Measurements from ENCODE around the gene FOXQ1. TPM values are rescaled to one million over a fixed set of nuclear protein-coding genes. Genes with fewer than 3 reads are reported as not detected.
"Not testable (repeated sequence)": the region's sequence is repeated elsewhere in the genome, so short reads cannot be mapped to it uniquely, and the experiment has no call there.

FOXQ1 gene
- total and polyA plus RNA-seq, 4 experiments from 2014 or later = not detected

- peaks cover 7 to 55% (median 51%) of the 10 kb centered on the region in 8 donors for H3K9me3 Mint-ChIP-seq
- ChIA-PET POLR2A (ENCODE audit: partially characterized antibody) (no interaction called here), CTCF (ENCODE audit: partially characterized antibody) (no interaction called here)
- H3K4me1 Mint-ChIP-seq = no peaks in the 10 kb centered on the region
- H3K27ac ChIP-seq (ENCODE audit: low read depth, low read length) = no peak overlapping the region
- no peak for DNase-seq
- H3K27me3 Mint-ChIP-seq = peaks cover 28% of the 10 kb centered on the region in 2 donors
- peaks cover 1 to 3% of the 10 kb centered on the region in 2 donors for H3K36me3 Mint-ChIP-seq
- H3K4me3 Mint-ChIP-seq = no peak overlapping the region
- H3K4me1 ChIP-seq (ENCODE audit: insufficient read depth, low read length) = no peaks in the 10 kb centered on the region
- peaks cover 8% of the 10 kb centered on the region for H3K27me3 ChIP-seq (ENCODE audit: insufficient read depth, low read length)
- H3K36me3 ChIP-seq (ENCODE audit: insufficient read depth, low read length) = no peaks in the 10 kb centered on the region
- no peak overlapping the region for H3K4me3 ChIP-seq (ENCODE audit: low read length in 2 of 2)
- peaks cover 0 to 5% of the 10 kb centered on the region in 2 donors for H3K9me3 ChIP-seq (ENCODE audit: control insufficient read depth in 1 of 2, low read length in 2 of 2)
- no peak overlapping the region for H3K27ac Mint-ChIP-seq
- intact Hi-C loops (cut with micrococcal nuclease) = no loop called here
Measured at GRCh38 chr6:1348675-1349074, 36.8 kb downstream of the FOXQ1 start.

- Histone ChIP-seq H3K4me1 (ENCODE audit: insufficient read depth, low read length) (no peaks in the 10 kb centered on the region), H3K9me3 (ENCODE audit: control insufficient read depth in 1 of 2, low read length in 2 of 2) (peaks cover 0 to 5% of the 10 kb centered on the region in 2 donors), H3K27me3 (ENCODE audit: insufficient read depth, low read length) (peaks cover 8% of the 10 kb centered on the region), H3K27ac (ENCODE audit: low read depth, low read length) (no peak overlapping the region), H3K36me3 (ENCODE audit: insufficient read depth, low read length) (no peaks in the 10 kb centered on the region), H3K4me3 (ENCODE audit: low read length in 2 of 2) (no peak overlapping the region)
- POLR2A ChIA-PET (ENCODE audit: partially characterized antibody) = no interaction called here
- H3K4me3 Mint-ChIP-seq = no peak overlapping the region
- H3K4me1 Mint-ChIP-seq = no peaks in the 10 kb centered on the region
- H3K36me3 Mint-ChIP-seq = peaks cover 1 to 3% of the 10 kb centered on the region in 2 donors
- CTCF ChIA-PET (ENCODE audit: partially characterized antibody) = no interaction called here
- no peak for DNase-seq
- H3K27me3 Mint-ChIP-seq = peaks cover 25 to 32% of the 10 kb centered on the region in 2 donors
- intact Hi-C loops (cut with micrococcal nuclease) = no loop called here
- peaks cover 3 to 48% (median 43%) of the 10 kb centered on the region in 8 donors for H3K9me3 Mint-ChIP-seq
- no peak overlapping the region for H3K27ac Mint-ChIP-seq
Measured at GRCh38 chr6:1349655-1350054, 37.8 kb downstream of the FOXQ1 start.

GRCh38 chr6:1351381-1352008 is 39.6 kb downstream of the FOXQ1 start:
- Histone ChIP-seq H3K4me3 (ENCODE audit: low read length in 2 of 2) (no peak overlapping the region), H3K27ac (ENCODE audit: low read depth, low read length) (no peak overlapping the region), H3K4me1 (ENCODE audit: insufficient read depth, low read length) (no peaks in the 10 kb centered on the region), H3K9me3 (ENCODE audit: control insufficient read depth in 1 of 2, low read length in 2 of 2) (peaks cover 0 to 5% of the 10 kb centered on the region in 2 donors), H3K36me3 (ENCODE audit: insufficient read depth, low read length) (no peaks in the 10 kb centered on the region), H3K27me3 (ENCODE audit: insufficient read depth, low read length) (peaks cover 5% of the 10 kb centered on the region)
- intact Hi-C loops (cut with micrococcal nuclease) = no loop called here
- Mint-ChIP-seq H3K4me1 (no peaks in the 10 kb centered on the region), H3K27me3 (peaks cover 20 to 28% of the 10 kb centered on the region in 2 donors), H3K4me3 (no peak overlapping the region), H3K9me3 (peaks cover 3 to 43% (median 37%) of the 10 kb centered on the region in 8 donors), H3K27ac (no peak overlapping the region), H3K36me3 (peaks cover 1 to 3% of the 10 kb centered on the region in 2 donors)
- no peak for DNase-seq
- CTCF ChIA-PET (ENCODE audit: partially characterized antibody) = no interaction called here
- POLR2A ChIA-PET (ENCODE audit: partially characterized antibody) = no interaction called here

- H3K4me3 ChIP-seq (ENCODE audit: low read length in 2 of 2); H3K27ac Mint-ChIP-seq; H3K27ac ChIP-seq (ENCODE audit: low read depth, low read length); H3K4me3 Mint-ChIP-seq; DNase-seq; H3K27me3 ChIP-seq (ENCODE audit: insufficient read depth, low read length); intact Hi-C loops (cut with micrococcal nuclease); H3K36me3 Mint-ChIP-seq; H3K36me3 ChIP-seq (ENCODE audit: insufficient read depth, low read length); H3K4me1 ChIP-seq (ENCODE audit: insufficient read depth, low read length); H3K4me1 Mint-ChIP-seq; H3K9me3 ChIP-seq (ENCODE audit: control insufficient read depth in 1 of 2, low read length in 2 of 2); POLR2A ChIA-PET (ENCODE audit: partially characterized antibody): not testable (repeated sequence)
- CTCF ChIA-PET (ENCODE audit: partially characterized antibody) = interaction anchor here (1.1 kb wide), 1 partner anchor 42 kb away, joined by 3 read pairs; no protein-coding TSS in a partner anchor
- Mint-ChIP-seq H3K27me3 (peaks cover 15 to 30% of the 10 kb centered on the region in 2 donors), H3K9me3 (peaks cover 3 to 34% (median 31%) of the 10 kb centered on the region in 8 donors)
Measured at GRCh38 chr6:1355068-1355467, 43.2 kb downstream of the FOXQ1 start.

GRCh38 chr6:1361717-1362116 is 49.8 kb downstream of the FOXQ1 start:
- intact Hi-C loops (cut with micrococcal nuclease); H3K27ac ChIP-seq (ENCODE audit: low read depth, low read length); POLR2A ChIA-PET (ENCODE audit: partially characterized antibody); H3K4me3 Mint-ChIP-seq; H3K9me3 Mint-ChIP-seq; H3K36me3 Mint-ChIP-seq; H3K9me3 ChIP-seq (ENCODE audit: control insufficient read depth in 1 of 2, low read length in 2 of 2); DNase-seq; H3K4me1 ChIP-seq (ENCODE audit: insufficient read depth, low read length); CTCF ChIA-PET (ENCODE audit: partially characterized antibody); H3K27me3 ChIP-seq (ENCODE audit: insufficient read depth, low read length); H3K36me3 ChIP-seq (ENCODE audit: insufficient read depth, low read length); H3K4me3 ChIP-seq (ENCODE audit: low read length in 2 of 2); H3K4me1 Mint-ChIP-seq; H3K27ac Mint-ChIP-seq: not testable (repeated sequence)
- peaks cover 25 to 37% of the 10 kb centered on the region in 2 donors for H3K27me3 Mint-ChIP-seq

GRCh38 chr6:1362643-1363042 is 50.7 kb downstream of the FOXQ1 start:
- H3K36me3 ChIP-seq (ENCODE audit: insufficient read depth, low read length) = no peaks in the 10 kb centered on the region
- no peak overlapping the region for H3K4me3 Mint-ChIP-seq
- intact Hi-C loops (cut with micrococcal nuclease) = no loop called here
- H3K9me3 Mint-ChIP-seq = peaks cover 0 to 8% (median 0%) of the 10 kb centered on the region in 8 donors
- H3K9me3 ChIP-seq (ENCODE audit: control insufficient read depth in 1 of 2, low read length in 2 of 2) = no peaks in the 10 kb centered on the region
- no peaks in the 10 kb centered on the region for H3K36me3 Mint-ChIP-seq
- no peaks in the 10 kb centered on the region for H3K27me3 ChIP-seq (ENCODE audit: insufficient read depth, low read length)
- no peak overlapping the region for H3K27ac Mint-ChIP-seq
- H3K4me3 ChIP-seq (ENCODE audit: low read length in 2 of 2) = no peak overlapping the region
- no peaks in the 10 kb centered on the region for H3K4me1 ChIP-seq (ENCODE audit: insufficient read depth, low read length)
- DNase-seq = no peak
- H3K4me1 Mint-ChIP-seq = no peaks in the 10 kb centered on the region
- no peak overlapping the region for H3K27ac ChIP-seq (ENCODE audit: low read depth, low read length)
- H3K27me3 Mint-ChIP-seq = peaks cover 22 to 35% of the 10 kb centered on the region in 2 donors
- POLR2A ChIA-PET (ENCODE audit: partially characterized antibody) = no interaction called here
- CTCF ChIA-PET (ENCODE audit: partially characterized antibody) = interaction anchor here (0.7 kb wide), 1 partner anchor 709 kb away, joined by 3 read pairs; no protein-coding TSS in a partner anchor

GRCh38 chr6:1363298-1363697 is 51.4 kb downstream of the FOXQ1 start:
- Mint-ChIP-seq H3K36me3 (no peaks in the 10 kb centered on the region), H3K4me1 (no peaks in the 10 kb centered on the region), H3K27me3 (peaks cover 27 to 40% of the 10 kb centered on the region in 2 donors), H3K27ac (no peak overlapping the region), H3K9me3 (peaks cover 0 to 9% (median 0%) of the 10 kb centered on the region in 8 donors), H3K4me3 (no peak overlapping the region)
- intact Hi-C loops (cut with micrococcal nuclease) = no loop called here
- H3K9me3 ChIP-seq (ENCODE audit: control insufficient read depth in 1 of 2, low read length in 2 of 2) = no peaks in the 10 kb centered on the region
- no peaks in the 10 kb centered on the region for H3K36me3 ChIP-seq (ENCODE audit: insufficient read depth, low read length)
- no peak for DNase-seq
- ChIA-PET CTCF (ENCODE audit: partially characterized antibody) (no interaction called here), POLR2A (ENCODE audit: partially characterized antibody) (no interaction called here)
- no peak overlapping the region for H3K27ac ChIP-seq (ENCODE audit: low read depth, low read length)
- no peaks in the 10 kb centered on the region for H3K4me1 ChIP-seq (ENCODE audit: insufficient read depth, low read length)
- no peak overlapping the region for H3K4me3 ChIP-seq (ENCODE audit: low read length in 2 of 2)
- no peaks in the 10 kb centered on the region for H3K27me3 ChIP-seq (ENCODE audit: insufficient read depth, low read length)

Measured in CD4-positive, alpha-beta memory T cell (primary cell).